HG02943 (cell line): ENCODE measurements around the gene PRAC1.

ENCODE experiments used
- ATAC-seq: cut with Tn5 transposase; IDR thresholded peaks from one replicate; pipeline ENCODE4 v1.9.1; 2021; ENCODE audit warnings: mild to moderate bottlenecking, low read depth, moderate library complexity; ENCODE audit not compliant: unreplicated experiment

The PRAC1 gene

DNA sequence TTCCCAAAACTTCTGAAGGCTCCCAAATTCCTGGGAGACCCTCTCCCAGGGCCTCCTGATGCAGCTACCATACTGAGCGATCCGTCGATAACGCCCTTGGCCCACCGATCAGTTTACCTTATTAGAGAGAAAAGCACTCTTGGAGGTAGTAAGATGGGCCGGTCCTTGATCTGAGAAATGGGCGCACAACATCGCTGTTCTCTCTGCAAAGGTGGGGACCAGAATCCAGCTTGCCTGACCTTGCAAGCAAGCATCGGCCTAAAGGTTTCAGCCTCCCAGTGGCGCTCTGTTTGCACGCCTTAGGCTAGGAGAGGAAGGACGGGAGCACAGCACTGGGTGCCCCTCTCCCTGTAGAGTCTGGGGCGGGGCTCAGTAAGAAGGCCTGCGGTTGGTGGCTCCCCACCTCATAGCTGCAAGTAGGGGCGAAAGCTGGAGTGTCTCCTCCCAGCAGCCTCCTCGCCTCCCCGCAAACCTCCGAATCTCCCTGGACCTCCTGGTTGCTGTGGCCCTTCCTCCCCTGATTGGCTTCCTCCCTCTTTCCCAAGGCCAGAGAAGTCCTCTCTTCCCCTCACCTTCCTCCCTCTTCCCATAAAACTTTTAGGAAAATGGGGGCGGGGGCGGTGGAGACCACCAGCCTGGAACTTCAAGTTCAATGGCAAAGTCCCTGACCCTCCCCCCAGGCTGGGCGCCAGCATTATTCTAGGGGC lies at the start of gene PRAC1:
PRAC1 (minus strand) TSS at position 318 of the 707 bp plus-strand sequence; CDS start at position 192, 126 bp downstream.
- no peak for ATAC-seq

DNA sequence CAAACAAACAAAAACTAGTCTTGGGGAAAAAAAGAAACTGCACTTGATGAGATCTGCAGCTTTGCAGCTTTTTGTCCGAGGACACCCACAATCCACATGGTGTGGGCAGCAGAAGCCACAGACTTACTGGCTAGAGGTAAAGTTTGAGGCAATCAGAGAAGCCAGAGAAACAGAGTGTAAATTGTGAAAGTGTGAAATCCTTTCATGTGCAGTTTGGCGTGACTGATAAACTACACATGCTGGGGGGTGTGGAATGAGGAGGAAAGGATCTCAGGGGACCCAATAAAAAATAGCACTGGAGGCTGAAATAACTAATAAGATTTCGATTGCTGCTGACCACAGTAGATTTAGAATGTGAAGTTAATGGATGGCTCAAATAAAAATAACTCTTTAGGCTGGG lies 48.6 kb upstream of the PRAC1 start:
- no peak for ATAC-seq

DNA sequence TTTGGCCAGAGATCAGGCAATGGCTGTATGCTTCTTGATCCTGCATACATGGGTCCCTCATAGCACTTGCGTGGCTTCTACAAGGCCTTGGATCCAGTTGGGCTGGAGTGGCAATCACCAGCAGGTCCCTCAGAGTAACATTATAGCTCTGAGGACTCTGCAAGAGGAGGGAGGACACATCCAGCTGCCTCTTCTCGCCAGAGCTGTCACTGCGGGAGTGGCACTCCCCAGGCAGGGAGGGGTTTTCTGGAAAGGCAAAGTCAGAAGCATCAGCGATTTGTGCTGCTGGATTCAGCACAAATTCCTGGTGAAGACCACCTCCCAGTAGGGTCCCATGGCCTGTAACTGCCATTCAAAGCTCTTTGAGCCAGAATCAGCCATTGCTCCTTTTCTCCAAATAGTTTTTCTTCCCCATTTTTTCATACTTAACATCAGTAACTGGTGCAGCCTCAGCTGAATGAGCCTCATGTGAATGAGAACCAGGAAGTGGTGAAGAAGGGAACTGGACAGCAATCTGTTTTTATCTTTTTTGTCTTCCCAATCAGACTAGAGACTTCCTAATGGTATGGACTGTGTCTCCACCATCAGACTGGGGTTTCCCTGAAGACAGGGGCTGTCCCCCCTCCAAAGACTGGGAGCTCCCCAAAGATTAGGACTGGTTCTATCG lies 46.8 kb upstream of the PRAC1 start:
- ATAC-seq: no peak

DNA sequence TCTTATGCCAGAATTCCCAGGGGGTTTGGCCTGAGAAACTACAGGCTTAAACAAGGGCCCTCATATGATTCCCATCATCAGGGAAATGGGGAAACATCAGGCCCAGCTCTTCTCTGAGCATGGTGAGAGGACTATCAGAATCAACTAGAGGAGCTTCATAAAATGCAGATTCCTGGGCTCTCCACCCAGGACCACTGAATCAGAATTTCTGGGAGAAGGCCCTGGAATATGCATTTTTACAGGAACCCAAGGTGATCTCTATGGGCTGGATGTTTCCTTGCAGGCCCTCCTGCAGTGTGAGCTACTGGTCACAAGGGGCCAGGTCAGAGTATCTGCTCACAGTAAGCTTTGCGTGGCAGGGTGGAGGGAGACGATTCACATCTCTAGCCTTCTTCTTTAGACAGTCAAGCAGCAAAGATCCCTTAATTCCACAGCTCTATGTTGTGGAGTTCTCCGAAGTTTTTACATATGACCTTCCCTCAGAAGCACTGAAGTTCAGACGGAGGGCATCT lies 45.0 kb upstream of the PRAC1 start:
- no peak for ATAC-seq

DNA sequence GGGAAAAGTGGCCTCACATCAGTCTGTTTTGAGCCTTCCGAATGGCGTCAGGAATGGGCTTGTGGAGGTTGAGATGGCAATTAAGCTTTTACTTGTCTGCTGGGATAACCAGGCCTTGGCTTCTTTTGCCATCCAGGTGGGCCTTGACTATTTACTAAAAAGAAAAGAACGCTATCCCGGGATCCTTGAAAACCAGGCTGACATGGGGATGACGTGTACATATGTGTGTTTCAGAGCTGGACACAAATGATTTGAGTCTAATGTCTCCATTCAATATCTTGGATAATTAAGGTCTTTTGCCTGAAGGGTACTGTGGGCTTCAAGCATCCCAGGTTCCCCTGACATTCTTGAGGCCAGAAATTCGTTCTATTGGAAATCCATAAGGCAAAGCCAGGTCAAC lies 38.8 kb upstream of the PRAC1 start:
- ATAC-seq: no peak

DNA sequence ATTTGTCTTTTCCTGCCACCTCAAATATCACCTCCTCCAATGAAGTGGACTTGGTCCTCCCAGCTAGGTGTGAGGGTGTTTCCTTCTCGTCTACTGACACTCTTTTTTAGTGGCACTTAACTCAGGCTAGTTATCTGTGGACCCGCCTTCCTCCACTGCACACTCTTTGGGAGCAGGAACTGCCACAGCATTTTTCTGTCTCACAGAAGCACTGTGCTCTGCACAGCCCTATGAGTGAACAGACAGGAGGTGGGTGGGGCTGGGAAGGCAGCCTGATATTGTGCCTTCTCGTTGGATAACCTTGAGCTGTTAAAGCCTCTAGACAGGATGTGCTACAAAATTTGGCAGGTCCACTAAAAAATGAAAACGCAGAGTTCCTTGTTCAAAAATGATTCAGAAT lies 38.1 kb upstream of the PRAC1 start:
- no peak for ATAC-seq

DNA sequence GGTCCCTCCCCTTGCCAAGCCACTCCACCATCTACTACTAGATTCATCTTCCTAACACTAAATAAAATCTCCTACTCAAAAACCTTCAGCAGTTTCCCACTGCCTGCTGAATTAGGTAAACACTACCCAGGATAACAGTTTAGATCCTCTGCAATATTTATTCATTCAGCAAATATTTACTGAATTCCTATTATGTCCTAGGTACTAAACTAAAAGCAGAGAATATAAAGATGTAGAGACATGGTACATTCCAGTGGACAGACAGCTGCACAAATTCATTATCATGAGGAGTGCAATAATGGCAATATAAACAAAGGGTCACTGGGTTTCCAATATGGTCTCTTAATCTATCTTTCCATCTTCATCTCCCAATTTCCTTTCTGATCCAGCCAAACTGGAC lies 37.0 kb upstream of the PRAC1 start:
- ATAC-seq: no peak

DNA sequence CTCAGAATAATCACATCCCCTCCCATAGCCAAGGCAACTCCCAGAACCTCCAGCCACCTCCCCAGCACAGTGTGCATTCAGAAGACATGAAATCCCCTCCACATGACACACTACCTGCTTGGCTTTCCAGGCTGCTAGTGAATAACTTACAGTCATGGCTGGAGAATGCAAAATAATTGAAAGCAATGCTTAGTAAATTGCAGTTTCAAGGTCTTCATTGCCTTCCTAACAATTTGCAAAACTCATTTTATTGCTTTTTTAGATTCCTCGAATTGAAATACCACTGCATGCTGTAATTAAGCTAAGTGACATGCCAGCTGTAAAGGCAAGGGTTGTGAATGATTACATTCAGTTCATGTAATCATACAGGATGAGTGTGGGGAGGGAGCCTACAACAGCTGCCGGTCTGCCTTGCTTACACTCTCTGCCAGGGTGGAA lies 35.2 kb upstream of the PRAC1 start:
- ATAC-seq: no peak

DNA sequence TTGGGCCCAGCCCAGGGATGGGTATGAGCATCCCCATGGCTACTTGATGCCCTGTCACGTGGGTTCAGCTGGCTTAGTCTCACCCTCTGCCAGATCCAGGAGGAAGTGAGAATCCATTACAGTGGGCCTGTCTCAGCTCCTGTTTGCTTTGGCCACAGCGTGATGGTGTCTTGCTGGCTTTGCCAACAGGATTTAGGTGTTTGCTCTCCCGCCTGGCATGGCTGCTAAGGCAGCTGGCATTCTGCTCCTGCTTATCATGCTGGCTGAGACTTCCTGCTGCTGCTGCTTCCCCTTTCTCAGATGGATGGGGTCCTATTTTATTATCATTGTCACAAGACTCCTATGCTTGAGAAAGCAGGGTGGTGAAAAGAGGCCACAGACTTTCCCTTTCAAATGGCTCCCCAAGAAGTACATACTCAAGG lies 34.5 kb upstream of the PRAC1 start:
- no peak for ATAC-seq

DNA sequence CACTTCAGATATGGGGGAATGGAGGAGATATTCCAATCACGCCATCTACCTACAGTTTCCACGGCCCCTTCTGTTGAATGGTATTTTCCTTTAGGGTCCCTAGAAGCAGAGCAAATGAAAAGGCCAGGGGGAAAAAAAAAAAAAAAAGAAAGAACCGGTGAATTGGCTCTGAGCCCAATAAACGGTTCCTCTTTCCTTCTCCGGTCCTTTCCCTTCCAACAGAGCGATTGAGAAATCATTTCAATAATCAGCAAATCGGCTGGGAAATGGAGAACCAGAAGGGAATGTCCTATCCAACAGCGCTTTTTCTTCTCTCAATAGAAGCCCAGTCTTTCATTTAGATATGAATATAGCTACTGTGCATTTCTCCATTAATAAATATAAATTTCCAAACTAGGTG lies 33.0 kb upstream of the PRAC1 start:
- no peak for ATAC-seq

DNA sequence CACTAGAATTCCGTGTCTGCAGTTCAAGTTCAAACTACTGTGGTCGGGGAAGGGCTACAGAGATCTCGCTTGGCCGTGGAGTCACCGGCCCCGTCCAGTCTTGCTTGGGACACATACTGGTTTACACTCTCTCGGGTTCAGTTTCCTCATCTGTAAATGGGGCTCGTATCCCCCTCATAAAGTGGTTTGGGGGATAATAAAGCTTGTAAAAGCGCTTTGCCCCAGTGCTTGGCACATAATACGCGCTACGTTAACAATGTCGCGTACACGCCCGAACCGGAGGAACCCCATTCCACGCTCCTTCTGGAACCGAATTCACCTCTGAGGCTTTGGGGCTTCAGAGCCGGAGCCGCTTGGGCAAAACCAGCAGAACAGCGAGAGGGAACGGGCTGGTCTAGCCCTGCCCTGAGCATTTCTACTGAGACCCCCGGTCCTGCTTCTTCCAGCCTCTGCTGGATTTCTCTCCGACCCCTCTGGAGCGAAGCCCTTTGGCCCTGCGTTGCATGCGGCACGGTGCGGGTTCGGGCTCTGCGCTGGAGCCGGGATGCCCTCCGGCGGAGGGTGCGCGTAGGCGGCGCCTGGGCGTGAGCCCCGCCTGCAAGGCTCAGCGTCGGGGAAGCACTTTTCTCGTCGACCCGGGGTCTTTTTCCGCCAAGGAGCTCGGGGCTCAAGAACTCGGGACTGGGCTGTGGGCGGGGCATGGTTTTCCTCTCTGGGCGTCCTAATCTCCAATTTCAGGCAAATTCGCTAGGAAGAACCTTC lies 32.4 kb upstream of the PRAC1 start:
- no peak for ATAC-seq

DNA sequence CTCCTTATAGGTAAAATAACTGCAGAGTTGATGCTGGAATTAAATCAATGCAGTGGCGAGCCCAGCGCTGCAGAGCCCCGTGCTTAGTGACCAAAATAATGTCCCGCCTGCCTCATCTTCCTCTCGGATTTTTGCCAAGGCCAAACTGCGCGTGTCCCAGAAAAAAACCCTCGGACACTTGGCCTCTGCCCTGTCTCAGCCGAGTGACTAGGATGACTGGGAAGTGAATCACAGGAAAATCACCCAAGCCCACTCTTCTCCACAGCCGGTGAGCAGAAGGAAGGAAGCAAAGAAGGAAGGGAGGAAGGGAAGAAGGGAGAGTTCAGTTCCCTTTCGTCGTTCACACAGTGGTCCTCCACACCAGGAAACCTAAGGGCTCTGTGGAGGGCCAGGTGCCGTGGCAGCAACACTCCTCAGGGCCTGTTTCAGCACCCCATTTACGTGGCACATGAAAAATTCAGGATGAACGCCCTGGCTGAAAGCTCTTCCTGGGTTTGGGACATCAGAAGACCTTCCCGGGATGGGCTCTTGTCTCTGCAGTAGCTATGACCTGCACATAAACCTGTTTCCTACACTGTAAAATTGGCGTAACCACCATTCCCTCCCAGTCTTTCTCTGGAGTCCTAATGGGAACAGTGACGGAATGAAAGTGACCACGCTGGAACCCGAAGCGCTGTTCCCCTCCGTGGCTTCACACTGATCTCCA lies 31.6 kb upstream of the PRAC1 start:
- ATAC-seq: no peak

DNA sequence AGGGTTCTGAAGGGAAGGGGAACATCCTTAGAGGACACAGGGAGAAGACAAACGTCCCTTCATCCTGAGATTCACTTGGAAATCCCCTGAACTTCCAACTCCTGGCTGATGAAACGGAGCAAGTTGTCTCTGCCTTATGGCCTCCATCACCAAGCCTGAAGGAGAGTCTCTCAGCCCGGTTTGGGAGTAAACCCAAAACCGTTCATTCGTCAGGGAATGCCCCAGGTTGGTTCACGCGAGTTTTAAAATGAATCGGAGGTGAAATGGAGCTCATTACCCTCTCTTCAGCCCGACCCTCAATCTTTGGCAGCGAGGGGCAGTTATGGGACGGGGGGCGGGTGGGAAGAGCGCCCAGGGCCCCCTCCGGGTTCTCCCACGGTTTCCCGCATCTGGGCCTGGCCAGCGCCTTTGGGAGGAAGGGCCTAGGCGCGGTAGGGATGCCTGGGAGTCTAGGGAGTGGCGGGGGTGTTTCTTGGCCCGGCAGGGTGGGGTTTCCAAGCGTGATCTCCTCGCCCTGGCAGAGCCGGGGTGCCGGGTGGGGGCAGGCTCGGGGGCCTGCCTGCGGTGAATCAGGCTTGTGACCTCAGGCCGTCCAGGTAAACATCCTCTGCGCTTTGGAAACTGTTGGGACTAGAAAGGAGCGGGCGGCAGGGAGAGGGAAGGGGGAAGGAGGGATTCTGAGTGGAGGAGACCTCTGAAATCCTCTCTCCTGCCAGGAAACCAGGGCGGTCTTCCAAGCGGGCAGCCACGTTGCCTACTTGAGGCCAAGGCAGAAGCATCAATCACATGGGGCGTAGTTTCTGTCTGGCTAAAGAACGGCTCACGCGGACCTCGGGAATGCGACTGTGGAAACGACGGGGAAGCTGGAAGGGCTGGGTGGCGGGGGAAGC lies 30.3 kb upstream of the PRAC1 start:
- no peak for ATAC-seq

DNA sequence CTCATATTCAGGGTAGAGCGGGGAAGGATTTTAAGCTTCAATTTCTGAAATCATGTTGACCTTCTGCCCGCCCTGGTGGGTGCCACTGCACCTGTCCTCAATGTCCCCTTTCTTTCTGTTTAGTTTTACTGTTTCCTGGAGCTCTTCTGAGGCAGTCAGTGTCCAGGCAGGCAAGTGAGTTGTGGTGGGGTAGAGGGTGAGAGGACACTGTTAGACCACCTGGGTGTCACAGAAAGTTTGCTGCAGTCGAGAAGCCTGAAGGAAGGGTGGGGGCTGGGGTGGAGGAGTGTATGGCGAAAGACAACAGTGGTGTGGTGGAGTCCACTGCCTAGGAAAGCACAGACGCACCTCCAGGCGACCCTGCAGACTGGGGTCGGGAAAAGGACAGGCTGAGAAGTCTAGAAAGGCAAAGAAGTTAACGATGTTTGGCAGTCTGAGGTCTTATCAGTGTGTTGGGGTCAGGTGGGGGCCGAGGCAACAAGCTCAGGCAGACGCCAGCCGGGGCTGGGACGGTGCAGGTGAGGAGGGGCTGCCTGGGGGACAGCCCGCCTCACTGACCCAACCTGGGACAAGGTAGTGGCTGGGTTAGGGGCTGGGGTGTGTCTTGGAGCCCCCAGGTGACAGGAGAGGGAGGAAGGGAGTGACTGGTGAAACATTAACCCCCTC lies 29.5 kb upstream of the PRAC1 start:
- no peak for ATAC-seq

DNA sequence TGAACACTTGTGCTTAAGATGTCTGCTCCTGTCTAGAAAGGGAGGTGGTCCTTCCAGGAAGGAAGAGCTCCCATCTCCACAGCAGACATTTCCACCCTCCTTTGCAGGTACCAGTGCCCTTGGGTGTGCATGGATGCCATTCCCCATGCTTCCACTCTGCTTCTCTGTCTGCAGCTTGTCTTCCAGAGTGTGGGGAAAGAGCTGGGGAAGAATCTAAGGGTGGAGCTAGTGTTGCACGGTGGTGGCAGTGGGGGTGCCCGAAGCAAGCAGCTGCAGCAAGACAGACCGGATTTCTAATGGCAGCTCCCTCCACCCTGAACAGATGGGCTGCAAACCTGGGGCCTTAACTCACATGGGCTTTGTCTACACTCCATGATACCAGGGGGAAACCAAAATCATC lies 28.9 kb upstream of the PRAC1 start:
- no peak for ATAC-seq

DNA sequence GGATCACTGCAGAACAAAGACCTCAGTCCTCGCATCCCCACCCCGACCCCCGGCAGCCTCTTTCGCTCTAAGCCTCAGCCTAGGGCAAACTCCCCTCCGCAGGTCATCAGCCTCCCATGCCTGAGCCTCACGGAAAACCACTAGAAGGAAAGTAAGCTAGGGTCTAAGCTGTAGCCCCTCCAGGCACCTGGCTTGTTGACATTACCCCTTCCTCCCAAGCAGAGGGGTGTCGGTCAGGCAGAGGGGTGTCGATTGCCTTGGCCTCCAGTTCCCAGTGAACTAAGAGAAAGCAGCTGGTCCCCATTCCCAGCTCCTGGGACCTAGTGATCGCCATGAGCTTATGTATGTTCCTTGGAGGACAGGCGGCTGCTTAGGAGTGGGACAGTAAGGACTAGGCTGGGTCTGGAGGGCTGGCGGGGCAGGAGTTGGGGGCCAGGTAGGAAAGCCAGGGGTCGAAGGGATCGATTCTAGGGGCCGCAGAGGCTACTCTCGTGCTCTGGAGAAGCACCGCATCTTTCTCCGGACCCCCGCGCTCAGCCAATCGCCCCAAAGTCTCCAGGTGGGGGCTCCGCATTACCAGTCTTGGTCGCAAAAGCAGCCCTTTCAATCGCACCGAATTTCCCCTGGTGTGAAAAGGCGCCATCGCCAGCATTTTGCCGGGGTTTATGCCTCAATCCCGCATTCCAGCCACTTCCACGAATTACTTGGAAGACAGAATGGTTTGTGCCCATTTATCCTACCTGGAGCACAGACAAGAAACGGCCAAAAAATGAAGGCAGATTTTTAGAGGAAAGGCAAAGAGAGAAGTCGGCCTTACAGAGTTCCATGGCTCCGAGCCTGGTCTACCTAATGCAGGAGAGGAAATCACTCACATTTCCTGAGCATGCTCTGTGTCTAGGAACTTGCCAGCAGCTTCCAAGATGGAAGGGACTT lies 27.6 kb upstream of the PRAC1 start:
- no peak for ATAC-seq

DNA sequence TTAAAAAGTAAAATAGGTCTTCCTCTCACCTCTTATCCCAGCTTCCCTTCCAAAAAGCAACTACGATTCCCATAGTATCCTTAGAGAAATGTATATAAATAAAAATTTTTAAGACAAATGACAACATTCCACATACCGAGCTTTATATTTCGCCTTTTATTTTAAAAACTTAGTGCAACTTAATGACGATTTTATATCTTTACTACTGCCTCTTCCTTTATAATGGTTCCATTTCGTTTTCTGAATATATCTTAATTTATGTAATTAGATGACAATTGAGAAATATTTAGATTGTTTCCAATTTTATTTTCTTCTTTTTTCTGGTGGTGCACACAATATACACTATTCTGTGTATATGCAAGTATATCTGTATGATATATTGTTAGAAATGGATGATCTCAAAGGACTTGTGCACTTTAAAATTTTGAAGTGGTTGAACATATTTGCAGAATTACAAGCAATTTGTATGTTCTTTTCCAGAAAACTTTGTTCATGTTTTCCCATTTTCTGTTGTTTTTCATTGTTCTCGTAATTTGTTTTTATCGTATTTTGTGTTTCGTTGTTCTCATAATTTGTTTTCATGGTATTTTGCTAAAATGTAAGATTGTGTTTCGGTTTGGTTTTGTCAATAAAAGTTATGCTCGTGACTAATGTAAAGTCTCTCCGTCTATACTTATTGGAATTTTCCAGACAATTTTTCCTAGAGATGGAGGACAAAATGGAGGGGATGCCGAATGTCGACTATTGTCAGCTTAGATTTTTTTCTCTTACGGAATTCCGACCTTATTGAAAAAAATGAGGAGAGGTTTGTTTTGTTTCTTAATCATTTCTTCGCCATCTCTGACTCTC lies 26.6 kb upstream of the PRAC1 start:
- ATAC-seq: no peak
